ENCODE results near the gene FAM168A. TPM values are rescaled to one million over a fixed set of nuclear protein-coding genes. Genes with fewer than 3 reads are reported as not detected.

FAM168A gene
- total and polyA plus RNA-seq, 10 donors: 2.7 to 33.2 (median 22.7) TPM

DNA sequence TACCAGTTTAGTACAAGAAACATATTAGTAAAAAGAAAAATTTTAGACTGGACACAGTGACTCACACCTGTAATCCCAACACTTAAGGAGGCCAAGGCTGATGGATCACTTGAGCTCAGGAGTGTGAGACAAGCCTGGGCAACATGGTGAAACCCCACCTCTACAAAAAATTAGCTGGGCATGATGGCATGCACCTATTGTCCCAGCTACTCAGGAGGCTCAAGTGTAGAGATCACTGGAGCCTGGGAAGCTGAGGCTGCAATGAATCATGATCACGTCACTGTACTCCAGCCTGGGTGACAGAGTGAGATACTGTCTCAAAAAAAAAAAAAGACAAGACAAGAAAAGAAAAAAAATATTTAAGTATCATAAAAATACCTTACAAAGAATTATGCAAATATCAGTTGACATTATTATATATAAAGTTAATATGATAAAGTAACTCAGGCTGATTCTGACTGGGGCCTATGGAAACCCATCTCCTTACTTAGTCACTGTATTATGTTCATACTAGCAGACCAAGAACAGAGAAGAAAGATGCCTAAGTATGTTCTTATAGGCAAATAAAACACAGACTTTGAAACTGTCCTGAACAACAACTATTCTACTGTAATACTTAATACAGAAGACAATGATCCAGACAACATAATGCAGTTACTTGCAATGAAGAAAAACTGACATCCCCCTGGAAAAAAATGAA is 27.3 kb downstream of the FAM168A start:
- no peak overlapping the region for H3K27ac ChIP-seq
- H3K36me3 ChIP-seq: peaks cover 0 to 25% (median 0%) of the 10 kb centered on the region in 6 donors
- intact Hi-C loops (cut with DNase I; ENCODE audit: low total_unique reads): no loop called here
- H3K4me1 ChIP-seq: peaks cover 0 to 2% (median 0%) of the 10 kb centered on the region in 6 donors
- H3K27me3 ChIP-seq (replicated peaks in 1 of 7): no peaks in the 10 kb centered on the region
- no peak for DNase-seq
- H3K9me3 ChIP-seq: no peaks in the 10 kb centered on the region
- H3K4me3 ChIP-seq: no peak overlapping the region
- WGBS, 5 donors: 90 to 100% (median 95%) methylated on average over 1 of the region's 1 CpG
- TF ChIP-seq POLR2AphosphoS5 (IDR thresholded peaks at IDR 0.05) (no peak), POLR2A (IDR thresholded peaks at IDR 0.05) (no peak)
- TF ChIP-seq, protein P1, sequence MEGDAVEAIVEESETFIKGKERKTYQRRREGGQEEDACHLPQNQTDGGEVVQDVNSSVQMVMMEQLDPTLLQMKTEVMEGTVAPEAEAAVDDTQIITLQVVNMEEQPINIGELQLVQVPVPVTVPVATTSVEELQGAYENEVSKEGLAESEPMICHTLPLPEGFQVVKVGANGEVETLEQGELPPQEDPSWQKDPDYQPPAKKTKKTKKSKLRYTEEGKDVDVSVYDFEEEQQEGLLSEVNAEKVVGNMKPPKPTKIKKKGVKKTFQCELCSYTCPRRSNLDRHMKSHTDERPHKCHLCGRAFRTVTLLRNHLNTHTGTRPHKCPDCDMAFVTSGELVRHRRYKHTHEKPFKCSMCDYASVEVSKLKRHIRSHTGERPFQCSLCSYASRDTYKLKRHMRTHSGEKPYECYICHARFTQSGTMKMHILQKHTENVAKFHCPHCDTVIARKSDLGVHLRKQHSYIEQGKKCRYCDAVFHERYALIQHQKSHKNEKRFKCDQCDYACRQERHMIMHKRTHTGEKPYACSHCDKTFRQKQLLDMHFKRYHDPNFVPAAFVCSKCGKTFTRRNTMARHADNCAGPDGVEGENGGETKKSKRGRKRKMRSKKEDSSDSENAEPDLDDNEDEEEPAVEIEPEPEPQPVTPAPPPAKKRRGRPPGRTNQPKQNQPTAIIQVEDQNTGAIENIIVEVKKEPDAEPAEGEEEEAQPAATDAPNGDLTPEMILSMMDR (IDR thresholded peaks at IDR 0.05 in 8 of 11, conservative IDR thresholded peaks at IDR 0.05 in 3 of 11): no peak

DNA sequence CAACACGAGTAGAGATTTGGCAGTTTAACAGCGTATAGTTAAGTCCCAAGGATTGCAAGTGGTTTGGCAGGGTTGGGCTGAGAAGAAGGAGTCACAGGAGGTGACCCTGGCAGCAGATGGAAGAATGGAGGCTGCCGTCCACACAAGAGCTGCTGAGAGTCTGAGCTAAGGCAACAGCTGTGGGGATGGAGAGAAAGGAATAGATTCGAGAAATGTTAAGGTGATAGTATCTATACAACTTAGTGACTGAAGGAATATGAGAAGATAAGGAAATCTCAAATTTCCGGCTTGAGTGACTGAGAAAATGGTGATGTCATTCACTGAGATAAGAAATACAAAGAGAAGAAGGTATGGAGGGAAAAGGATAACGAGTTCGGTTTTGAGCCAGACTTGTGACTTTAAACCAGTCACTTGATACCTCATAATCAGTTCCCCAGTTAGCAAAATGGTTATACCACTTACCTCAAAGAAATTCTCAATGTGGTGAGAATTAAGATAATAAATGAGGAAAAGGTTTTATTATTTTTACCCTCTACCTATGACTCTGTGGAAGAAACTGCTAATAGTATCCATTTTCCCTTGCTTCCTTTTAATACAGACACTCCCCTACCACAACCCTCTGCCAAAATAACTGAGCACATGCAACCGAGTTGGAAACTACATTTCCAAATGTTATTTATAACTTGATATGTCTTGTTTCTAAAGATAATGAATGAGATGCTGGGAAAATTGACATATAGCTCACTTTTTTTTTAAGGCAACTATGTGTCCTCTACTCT is 30.7 kb downstream of the FAM168A start:
- Histone ChIP-seq H3K4me3 (no peak overlapping the region), H3K27ac (no peak overlapping the region), H3K9me3 (no peaks in the 10 kb centered on the region), H3K4me1 (peaks cover 0 to 13% (median 6%) of the 10 kb centered on the region in 6 donors), H3K36me3 (peaks cover 0 to 23% (median 0%) of the 10 kb centered on the region in 6 donors), H3K27me3 (replicated peaks in 1 of 7) (no peaks in the 10 kb centered on the region)
- TF ChIP-seq, protein P1 (IDR thresholded peaks at IDR 0.05 in 8 of 11, conservative IDR thresholded peaks at IDR 0.05 in 3 of 11): no peak
- TF ChIP-seq POLR2A (IDR thresholded peaks at IDR 0.05) (no peak), POLR2AphosphoS5 (IDR thresholded peaks at IDR 0.05) (no peak)
- intact Hi-C loops (cut with DNase I; ENCODE audit: low total_unique reads): no loop called here
- WGBS, 5 donors: 80 to 89% (median 86%) methylated on average over 8 of the region's 8 CpGs
- no peak for DNase-seq

DNA sequence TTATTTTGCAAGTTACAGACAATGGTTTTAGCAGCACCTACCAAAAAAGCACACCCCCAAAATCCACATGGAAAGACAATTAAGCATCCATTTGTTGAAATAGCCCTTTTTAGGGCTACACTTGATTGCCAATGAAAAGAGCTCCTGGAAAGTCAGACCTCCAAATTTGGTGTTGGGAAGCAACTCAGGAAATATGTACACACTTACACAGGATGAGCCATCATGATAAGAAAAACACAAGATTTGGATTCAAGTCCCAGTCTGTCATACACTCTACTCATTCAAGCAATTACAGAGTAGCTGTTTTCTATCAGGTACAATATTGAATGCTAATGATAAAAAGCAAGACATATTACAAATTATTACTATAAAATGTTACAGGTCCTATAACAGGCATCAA is 31.5 kb downstream of the FAM168A start:
- no peak for TF ChIP-seq POLR2AphosphoS5 (IDR thresholded peaks at IDR 0.05)
- TF ChIP-seq POLR2A (IDR thresholded peaks at IDR 0.05): no peak
- TF ChIP-seq, protein P1 (IDR thresholded peaks at IDR 0.05 in 8 of 11, conservative IDR thresholded peaks at IDR 0.05 in 3 of 11): no peak
- H3K4me1 ChIP-seq: peaks cover 0 to 13% (median 6%) of the 10 kb centered on the region in 6 donors
- intact Hi-C loops (cut with DNase I; ENCODE audit: low total_unique reads): no loop called here

DNA sequence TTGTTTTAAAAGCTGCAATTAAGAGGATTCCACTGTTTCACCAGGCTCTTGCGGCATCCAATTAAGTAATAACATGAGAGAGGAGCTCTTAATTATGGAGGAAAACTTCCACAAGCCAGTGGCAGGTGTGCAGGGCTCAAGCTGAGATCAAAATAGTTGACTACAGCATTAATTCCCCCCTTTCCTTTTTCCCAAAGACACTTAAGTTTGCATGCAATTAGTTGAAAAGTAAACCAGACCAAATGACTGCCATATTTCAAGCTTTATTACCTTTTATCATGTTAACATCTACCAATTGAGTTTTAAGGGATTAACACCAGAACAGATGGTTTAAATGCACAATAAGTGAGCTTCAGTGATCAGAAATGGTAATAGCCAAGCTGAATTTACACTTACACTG is 32.1 kb downstream of the FAM168A start:
- Histone ChIP-seq H3K9me3 (no peaks in the 10 kb centered on the region), H3K27me3 (replicated peaks in 1 of 7) (no peaks in the 10 kb centered on the region), H3K36me3 (peaks cover 0 to 23% (median 0%) of the 10 kb centered on the region in 6 donors), H3K4me3 (no peak overlapping the region), H3K27ac (no peak overlapping the region), H3K4me1 (peaks cover 0 to 13% (median 6%) of the 10 kb centered on the region in 6 donors)
- DNase-seq: no peak
- intact Hi-C loops (cut with DNase I; ENCODE audit: low total_unique reads): no loop called here
- 49 to 100% (median 97%) methylated on average over 1 of the region's 1 CpG for WGBS, 5 donors
- TF ChIP-seq POLR2A (IDR thresholded peaks at IDR 0.05) (no peak), POLR2AphosphoS5 (IDR thresholded peaks at IDR 0.05) (no peak)
- TF ChIP-seq, protein P1 (IDR thresholded peaks at IDR 0.05 in 8 of 11, conservative IDR thresholded peaks at IDR 0.05 in 3 of 11): no peak

More for the DNA sequence above, 31.5 kb downstream of the FAM168A start:
- Histone ChIP-seq H3K27ac (no peak overlapping the region), H3K9me3 (no peaks in the 10 kb centered on the region), H3K36me3 (peaks cover 0 to 23% (median 0%) of the 10 kb centered on the region in 6 donors), H3K27me3 (replicated peaks in 1 of 7) (no peaks in the 10 kb centered on the region), H3K4me3 (no peak overlapping the region)
- DNase-seq: no peak

Data from spleen (tissue), 11 donors.